Smooth muscle cell (in vitro differentiated cells): ENCODE measurements around the gene IDH1. TPM values are rescaled to one million over a fixed set of nuclear protein-coding genes. Genes with fewer than 3 reads are reported as not detected.

Experiments used
- DNase-seq: peaks from one replicate; lab custom pipeline; 2025; ENCODE audit not compliant: unreplicated experiment; lab: John Stamatoyannopoulos, UW
- H2AFZ ChIP-seq: fragments of 200-600 bp; sonication (generic); 2 replicates; pipeline ENCODE4 v1.6.0; 2016; ENCODE audit warnings: antibody characterized with exemption, low read depth, mild to moderate bottlenecking
- H3F3A ChIP-seq: fragments of 200-600 bp; sonication (generic); 2 replicates; pipeline ENCODE4 v1.6.0; 2017; ENCODE audit warnings: antibody characterized with exemption, low read depth
- H3K27ac ChIP-seq: fragments of 200-600 bp; sonication (generic); 2 replicates; pipeline ENCODE4 v1.5.1; 2016; ENCODE audit warnings: low read depth, mild to moderate bottlenecking
- H3K27me3 ChIP-seq: fragments of 200-600 bp; sonication (generic); 2 replicates; pipeline ENCODE4 v1.6.1; 2016; ENCODE audit warnings: low read depth, mild to moderate bottlenecking
- H3K36me3 ChIP-seq: fragments of 200-600 bp; sonication (generic); 2 replicates; pipeline ENCODE4 v1.5.1; 2016; ENCODE audit warnings: low read depth
- H3K4me1 ChIP-seq: fragments of 200-600 bp; sonication (generic); 2 replicates; pipeline ENCODE4 v1.5.1; 2016; ENCODE audit warnings: low read depth
- H3K4me2 ChIP-seq: fragments of 200-600 bp; sonication (generic); 2 replicates; pipeline ENCODE4 v1.6.0; 2016; ENCODE audit warnings: mild to moderate bottlenecking
- H3K4me3 ChIP-seq: fragments of 200-600 bp; sonication (generic); 2 replicates; pipeline ENCODE4 v1.5.1; 2016; ENCODE audit warnings: mild to moderate bottlenecking
- H3K79me2 ChIP-seq: fragments of 200-600 bp; sonication (generic); 2 replicates; pipeline ENCODE4 v1.6.0; 2016; ENCODE audit warnings: low read depth, mild to moderate bottlenecking
- H3K9ac ChIP-seq: fragments of 200-600 bp; sonication (generic); 2 replicates; pipeline ENCODE4 v1.6.0; 2016; ENCODE audit warnings: low read depth
- H3K9me3 ChIP-seq: fragments of 200-600 bp; sonication (generic); replicated peaks from 2 replicates; pipeline ENCODE4 v1.5.1; 2016; ENCODE audit warnings: low read depth
- H4K20me1 ChIP-seq: fragments of 200-600 bp; sonication (generic); 2 replicates; pipeline ENCODE4 v1.6.0; 2016; ENCODE audit warnings: low read depth
- CTCF ChIP-seq: fragments of 200-600 bp; sonication (generic); IDR thresholded peaks from 2 replicates; pipeline ENCODE4 v1.5.1; 2017; ENCODE audit warnings: borderline replicate concordance, mild to moderate bottlenecking, antibody characterized with exemption; ENCODE audit not compliant: insufficient read depth, poor library complexity, severe bottlenecking
- WGBS: methylation state at CpG from one replicate; pipeline ENCODE4 v1.1.7; 2016; ENCODE audit warnings: low lambda C conversion rate; 5-methylcytosine and 5-hydroxymethylcytosine counted together
- polyA plus RNA-seq: library from polyadenylated mRNA; unstranded; fragments of >200 nt; fragmentation: Nextera tagmentation; extraction: Ambion mirVana; gene quantifications from 2 replicates; pipeline ENCODE4 v1.2.1, GENCODE V29; 2016
- total RNA-seq: library from RNA; depleted of rRNA; stranded (reverse); fragments of >200 nt; gene quantifications from 2 replicates; pipeline ENCODE4 v1.2.3, GENCODE V29; 2014

IDH1 gene
- total and polyA plus RNA-seq, 2 experiments from 2014 or later = 97.2 to 98.6 TPM

GRCh38 chr2:208234786-208235185 is 20.1 kb downstream of the IDH1 start:
- no peak for DNase-seq
- 91% methylated on average over 1 of the region's 1 CpG for WGBS
- Histone ChIP-seq H3K79me2 (no peaks in the 10 kb centered on the region), H4K20me1 (no peaks in the 10 kb centered on the region), H3F3A (no peaks in the 10 kb centered on the region), H2AFZ (no peak overlapping the region), H3K27ac (no peak overlapping the region), H3K4me2 (no peak overlapping the region), H3K36me3 (peaks cover 8% of the 10 kb centered on the region), H3K27me3 (no peaks in the 10 kb centered on the region), H3K4me1 (no peaks in the 10 kb centered on the region), H3K4me3 (no peak overlapping the region), H3K9ac (no peak overlapping the region), H3K9me3 (no peaks in the 10 kb centered on the region)
- TF ChIP-seq CTCF = no peak

GRCh38 chr2:208228476-208228875 is 26.4 kb downstream of the IDH1 start:
- H3K4me3 ChIP-seq = no peak overlapping the region
- H2AFZ ChIP-seq = no peak overlapping the region
- no peaks in the 10 kb centered on the region for H3K79me2 ChIP-seq
- 89% methylated on average over 1 of the region's 1 CpG for whole genome bisulfite sequencing
- no peaks in the 10 kb centered on the region for H3K27me3 ChIP-seq
- TF ChIP-seq CTCF = no peak
- no peak overlapping the region for H3K27ac ChIP-seq
- H3K36me3 ChIP-seq = no peaks in the 10 kb centered on the region
- no peaks in the 10 kb centered on the region for H3K4me1 ChIP-seq
- H3F3A ChIP-seq = no peaks in the 10 kb centered on the region
- H3K4me2 ChIP-seq = no peak overlapping the region
- no peak for DNase-seq
- H3K9ac ChIP-seq = no peak overlapping the region
- no peaks in the 10 kb centered on the region for H3K9me3 ChIP-seq
- no peaks in the 10 kb centered on the region for H4K20me1 ChIP-seq

- 97% methylated on average over 25 of the region's 33 CpGs for WGBS
Measured at GRCh38 chr2:208227581-208228232, 27.2 kb downstream of the IDH1 start.

More at GRCh38 chr2:208227581-208228232, 27.2 kb downstream of the IDH1 start:
- Histone ChIP-seq H3K9me3 (no peaks in the 10 kb centered on the region), H2AFZ (no peak overlapping the region), H4K20me1 (no peaks in the 10 kb centered on the region), H3K4me1 (no peaks in the 10 kb centered on the region), H3K4me3 (no peak overlapping the region), H3K4me2 (no peak overlapping the region), H3K79me2 (no peaks in the 10 kb centered on the region), H3K27ac (no peak overlapping the region), H3K27me3 (no peaks in the 10 kb centered on the region), H3K36me3 (no peaks in the 10 kb centered on the region), H3K9ac (no peak overlapping the region), H3F3A (no peaks in the 10 kb centered on the region)
- TF ChIP-seq CTCF = no peak
- DNase-seq = no peak
